HFFc6 (cell line): Measurements from ENCODE around the gene RARRES2. TPM values are rescaled to one million over a fixed set of nuclear protein-coding genes. Genes with fewer than 3 reads are reported as not detected.
A peak's percentile ranks its signal among the peaks of the same experiment; 100 is the strongest.

Source experiments
- DNase-seq: peaks from one replicate; pipeline ENCODE4 v3.0.0-alpha.2; 2018
- H3K27ac Mint-ChIP-seq: 2 replicates; pipeline ENCODE4 v1.8.0; 2020; ENCODE audit warnings: mild to moderate bottlenecking, mixed read lengths
- H3K27me3 Mint-ChIP-seq: 2 replicates; pipeline ENCODE4 v1.8.0; 2021; ENCODE audit warnings: mild to moderate bottlenecking, moderate library complexity, mixed read lengths; ENCODE audit not compliant: insufficient read depth
- H3K36me3 Mint-ChIP-seq: 2 replicates; pipeline ENCODE4 v1.8.0; 2021; ENCODE audit warnings: low read depth, mixed read lengths
- H3K4me1 Mint-ChIP-seq: 2 replicates; pipeline ENCODE4 v1.8.0; 2020; ENCODE audit warnings: low read depth, mixed read lengths
- H3K4me3 Mint-ChIP-seq: 2 replicates; pipeline ENCODE4 v1.8.0; 2020; ENCODE audit warnings: mild to moderate bottlenecking, moderate library complexity, mixed read lengths
- H3K9me3 Mint-ChIP-seq: 2 replicates; pipeline ENCODE4 v1.8.0; 2020; ENCODE audit warnings: mild to moderate bottlenecking, mixed read lengths
- CTCF ChIP-seq: fragments of 200-600 bp; sonication (generic); IDR thresholded peaks from 2 replicates; pipeline ENCODE4 v1.5.0; 2021; ENCODE audit warnings: antibody characterized with exemption, mild to moderate bottlenecking
- total RNA-seq, 6 experiments: library from RNA; stranded (reverse); fragmentation: NEBNext Ultra II Directional; extraction: Animal tissue kit (Norgen Biotek cat#: 25700); gene quantifications; 2 replicates in 1 of 6; 3 replicates in 5 of 6; pipeline ENCODE4 v1.2.3, GENCODE V29; 2021

Gene RARRES2
- total RNA-seq, 6 experiments from 2014 or later: 0.28 to 0.39 TPM; not detected in 4

GRCh38 chr7:150378115-150378852 is 36.9 kb upstream of the RARRES2 start:
- peaks cover 39% of the 10 kb centered on the region for H3K4me1 Mint-ChIP-seq
- H3K36me3 Mint-ChIP-seq: no peaks in the 10 kb centered on the region; the same call in 1 of the 2 replicates
- H3K27ac Mint-ChIP-seq: peak overlapping the region; percentile 80
- no peaks in the 10 kb centered on the region for H3K9me3 Mint-ChIP-seq
- no peak for TF ChIP-seq CTCF
- peaks cover 3% of the 10 kb centered on the region; the same call in 1 of the 2 replicates for H3K27me3 Mint-ChIP-seq
- DNase-seq: peak; percentile 62
- H3K4me3 Mint-ChIP-seq: peak overlapping the region; percentile 79

- H3K27ac Mint-ChIP-seq: peak overlapping the region; percentile 80
- H3K4me1 Mint-ChIP-seq: peaks cover 33% of the 10 kb centered on the region
- peaks cover 6% of the 10 kb centered on the region for H3K27me3 Mint-ChIP-seq
- H3K36me3 Mint-ChIP-seq: no peaks in the 10 kb centered on the region; the same call in 1 of the 2 replicates
- no peak overlapping the region for H3K4me3 Mint-ChIP-seq
- TF ChIP-seq CTCF: no peak
- no peak for DNase-seq
- H3K9me3 Mint-ChIP-seq: no peaks in the 10 kb centered on the region
These were observed 36.2 kb upstream of the RARRES2 start for GRCh38 chr7:150377635-150378034.

- H3K9me3 Mint-ChIP-seq: no peaks in the 10 kb centered on the region
- peaks cover 31% of the 10 kb centered on the region for H3K4me1 Mint-ChIP-seq
- no peak for TF ChIP-seq CTCF
- peak overlapping the region; percentile 80; the same call in 1 of the 2 replicates for H3K27ac Mint-ChIP-seq
- H3K36me3 Mint-ChIP-seq: no peaks in the 10 kb centered on the region; the same call in 1 of the 2 replicates
- H3K4me3 Mint-ChIP-seq: no peak overlapping the region
- H3K27me3 Mint-ChIP-seq: peaks cover 6% of the 10 kb centered on the region
- DNase-seq: no peak
These were observed 35.8 kb upstream of the RARRES2 start for GRCh38 chr7:150377196-150377595.

- Mint-ChIP-seq H3K4me1 (peaks cover 31% of the 10 kb centered on the region), H3K27me3 (peaks cover 6% of the 10 kb centered on the region), H3K4me3 (no peak overlapping the region), H3K27ac (no peak overlapping the region), H3K9me3 (no peaks in the 10 kb centered on the region), H3K36me3 (no peaks in the 10 kb centered on the region; the same call in 1 of the 2 replicates)
- TF ChIP-seq CTCF: no peak
- DNase-seq: no peak
These were observed 35.1 kb upstream of the RARRES2 start for GRCh38 chr7:150376560-150376959.

- no peaks in the 10 kb centered on the region for H3K9me3 Mint-ChIP-seq
- H3K4me3 Mint-ChIP-seq: no peak overlapping the region
- no peak for DNase-seq
- TF ChIP-seq CTCF: no peak
- H3K27ac Mint-ChIP-seq: peak overlapping the region; percentile 19; the same call in 1 of the 2 replicates
- H3K36me3 Mint-ChIP-seq: peaks cover 1% of the 10 kb centered on the region
- peaks cover 33% of the 10 kb centered on the region for H3K4me1 Mint-ChIP-seq
- peaks cover 6% of the 10 kb centered on the region for H3K27me3 Mint-ChIP-seq
These were observed 34.5 kb upstream of the RARRES2 start for GRCh38 chr7:150375662-150376521.
